NB4 (cell line): ENCODE measurements around the gene KNTC1.

ENCODE experiments used
- CTCF ChIP-seq: IDR thresholded peaks from one replicate; pipeline ENCODE4 v1.5.1; 2012; ENCODE audit warnings: low read depth, low read length
- MYC ChIP-seq: IDR thresholded peaks from 2 replicates; pipeline ENCODE4 v1.6.1; 2011; ENCODE audit warnings: low read depth, low read length
- POLR2A ChIP-seq: IDR thresholded peaks from 2 replicates; pipeline ENCODE4 v1.6.1; 2011; ENCODE audit warnings: mild to moderate bottlenecking; ENCODE audit not compliant: insufficient read length; ENCODE audit errors: extremely low read depth
- TF ChIP-seq, protein P1 (sequence below): IDR thresholded peaks from 2 replicates; pipeline ENCODE4 v1.6.1; 2011; ENCODE audit warnings: low read depth, low read length

- TF ChIP-seq CTCF (no peak), POLR2A (no peak), MYC (no peak)
- TF ChIP-seq, protein P1, sequence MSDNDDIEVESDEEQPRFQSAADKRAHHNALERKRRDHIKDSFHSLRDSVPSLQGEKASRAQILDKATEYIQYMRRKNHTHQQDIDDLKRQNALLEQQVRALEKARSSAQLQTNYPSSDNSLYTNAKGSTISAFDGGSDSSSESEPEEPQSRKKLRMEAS = no peak
These were observed 11.8 kb upstream of the KNTC1 start for GRCh38 chr12:122515275-122515674.
